Erythroblast (primary cell): Measurements from ENCODE around the gene DNHD1.

Experiments
- GATA1 ChIP-seq: IDR thresholded peaks from 2 replicates; pipeline ENCODE4 v1.6.1; 2011; ENCODE audit warnings: low read depth, mild to moderate bottlenecking, control low read depth, low read length, moderate library complexity
- POLR2A ChIP-seq: IDR thresholded peaks from 2 replicates; pipeline ENCODE4 v1.6.1; 2011; ENCODE audit warnings: mild to moderate bottlenecking, low read length

GRCh38 chr11:6561288-6561687, 64.2 kb downstream of the DNHD1 start:
- TF ChIP-seq POLR2A: no peak
- no peak for TF ChIP-seq GATA1
